DMS53 (cell line): ENCODE measurements around the gene IFT25.
A peak's percentile ranks its signal among the peaks of the same experiment; 100 is the strongest.

Experiments used
- DNase-seq: peaks from one replicate; lab custom pipeline; 2025; lab: John Stamatoyannopoulos, UW

IFT25 gene

DNA sequence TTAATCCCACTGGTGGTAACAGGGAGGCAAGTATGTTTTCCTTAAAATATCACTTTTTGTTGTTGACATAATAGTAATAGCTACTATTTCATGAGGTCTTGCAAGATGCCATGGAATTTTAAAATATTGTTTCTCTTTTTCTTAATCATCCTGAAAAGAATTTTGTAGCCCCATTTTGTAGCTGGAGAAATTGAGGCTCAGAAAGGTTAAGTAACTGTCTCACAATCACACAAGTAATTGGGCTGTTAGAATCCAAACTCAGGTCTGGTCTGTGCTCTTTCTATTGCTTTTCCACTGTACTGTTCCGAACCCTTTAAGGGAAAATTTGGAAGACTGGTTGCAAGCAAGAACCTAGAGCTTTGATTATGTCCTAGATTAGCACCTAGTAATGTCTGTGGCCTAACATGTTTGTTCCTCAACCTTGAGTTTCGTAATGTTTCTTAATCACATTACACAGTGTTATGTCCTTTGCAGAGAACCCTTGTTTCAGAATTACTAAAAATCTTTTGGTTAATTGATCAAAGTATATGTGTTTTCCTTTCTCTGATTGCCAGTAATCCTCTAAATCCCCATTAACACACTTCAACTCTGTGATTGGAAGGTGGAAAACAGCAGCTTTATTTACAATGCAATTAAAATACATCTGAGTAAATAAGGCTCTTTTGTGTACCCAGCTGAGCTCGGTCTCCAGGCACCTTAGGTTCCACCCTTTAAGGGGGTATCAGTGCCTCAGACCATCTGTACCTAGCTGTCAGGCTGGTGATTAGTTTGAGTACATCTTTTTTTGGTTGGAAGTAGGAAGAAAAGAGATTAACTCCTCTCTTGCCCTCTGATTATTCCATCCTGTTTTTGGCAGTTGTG is 11.0 kb upstream of the IFT25 start:
- peak; percentile 97 for DNase-seq

GRCh38 chr1:53954128-53954527 is 8.6 kb upstream of the IFT25 start:
- DNase-seq, result no peak

- no peak for DNase-seq
Measured at GRCh38 chr1:53951697-53952096, 6.2 kb upstream of the IFT25 start.

DNA sequence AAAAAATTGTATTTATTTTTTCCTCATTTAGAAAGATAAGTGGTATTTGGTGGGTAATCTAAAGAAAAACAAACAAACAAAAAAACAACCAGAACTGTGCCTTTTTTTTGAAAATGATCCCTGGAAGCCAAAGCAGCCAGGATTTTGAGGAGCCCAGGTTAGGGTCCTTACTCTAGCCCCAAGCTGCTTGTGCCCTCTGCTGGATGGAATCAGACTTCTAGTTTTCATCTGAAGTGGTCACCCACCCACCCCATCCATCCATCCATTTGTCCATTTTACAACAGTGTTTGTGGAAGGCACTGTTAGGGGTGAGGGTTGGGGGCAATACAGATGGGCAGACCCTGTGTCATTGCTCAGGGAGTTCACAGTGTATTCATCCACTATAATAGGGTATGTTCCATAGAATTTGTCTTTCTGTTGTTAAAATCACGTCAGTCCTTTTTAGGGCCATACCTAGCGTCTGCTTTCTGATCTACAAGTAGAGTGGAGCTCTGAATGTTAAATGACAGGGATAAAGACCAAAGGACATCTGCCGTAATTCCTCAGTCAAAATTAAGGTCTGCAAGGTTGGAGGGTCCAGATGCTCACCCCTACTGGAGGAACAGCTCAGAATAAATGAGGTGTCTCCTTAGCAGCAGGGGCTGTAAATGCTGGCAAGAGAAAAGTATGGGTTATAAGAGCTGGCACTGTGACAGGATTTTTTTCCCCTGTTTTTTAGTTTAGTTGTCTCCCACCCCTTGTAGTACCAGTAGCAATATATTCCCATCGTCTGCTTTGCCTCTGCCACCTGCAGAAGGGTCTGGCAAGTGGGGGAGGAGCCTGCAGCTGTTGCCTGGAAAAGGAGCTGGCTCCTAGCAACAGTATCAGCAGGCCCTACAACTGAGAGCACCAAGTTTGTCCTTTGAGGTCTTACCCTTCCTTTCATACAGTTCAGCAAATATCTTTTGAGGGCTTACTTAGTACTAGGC is 3.8 kb upstream of the IFT25 start:
- DNase-seq, result peak; percentile 68

DNA sequence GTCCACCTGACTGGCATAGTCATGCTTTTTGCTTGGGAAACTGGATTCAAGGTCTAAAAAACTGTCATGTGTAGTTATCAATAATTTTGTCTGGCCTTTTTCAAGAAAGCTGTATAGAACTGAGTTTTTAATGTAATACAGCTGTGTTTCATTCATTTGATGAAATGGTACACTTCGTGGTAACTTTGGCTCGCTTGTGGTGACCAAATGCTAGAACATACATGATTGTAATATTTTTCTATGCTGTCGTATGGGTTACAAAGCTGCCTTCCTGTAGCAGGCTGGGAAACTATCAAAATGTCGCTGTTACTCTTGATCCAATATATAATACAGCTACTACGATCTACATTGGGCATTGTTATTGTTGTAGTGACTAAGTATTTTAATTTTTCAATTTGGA is 2.8 kb upstream of the IFT25 start:
- DNase-seq, result no peak

- no peak for DNase-seq
Measured at GRCh38 chr1:53947172-53947907, 1.8 kb upstream of the IFT25 start.

- DNase-seq, result peak; percentile 95
Measured at GRCh38 chr1:53946252-53947171, 1.0 kb upstream of the IFT25 start, which contains the start of gene LRRC42. Gene LRRC42 (plus strand): TSS chr1:53946350. CDS start chr1:53952000, 5,650 bp downstream.

- no peak for DNase-seq
Measured at GRCh38 chr1:53945183-53945432, 391 bp downstream of the IFT25 start.

GRCh38 chr1:53944469-53945182 is 873 bp downstream of the IFT25 start:
- peak; percentile 68 for DNase-seq

DNA sequence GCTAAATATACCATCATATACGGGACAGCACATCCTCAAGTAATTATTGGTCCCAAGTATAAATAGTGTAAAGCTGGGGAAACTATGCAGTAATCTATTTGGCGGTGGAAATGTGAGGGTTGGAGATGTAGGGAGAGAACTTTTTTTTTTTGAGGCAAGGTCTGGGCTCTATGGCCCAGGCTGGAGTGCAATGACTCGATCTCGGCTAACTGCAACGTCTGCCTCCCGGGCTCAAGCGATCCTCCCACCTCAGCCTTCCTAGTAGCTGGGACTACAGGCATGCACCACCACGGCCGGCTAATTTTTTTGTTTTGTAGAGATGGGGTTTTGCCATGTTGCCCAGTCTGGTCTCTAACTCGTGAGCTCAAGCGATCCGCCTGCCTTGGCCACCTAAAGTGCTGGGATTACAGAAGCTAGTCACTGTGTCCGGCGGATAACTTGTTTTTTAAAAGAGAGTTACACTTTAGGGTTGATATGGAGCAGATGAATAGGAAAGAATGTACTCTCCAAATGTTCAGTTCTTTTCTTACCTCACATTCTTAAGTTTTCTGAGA is 1.9 kb downstream of the IFT25 start:
- DNase-seq, result no peak

- no peak for DNase-seq
Measured at GRCh38 chr1:53943090-53943489, 2.4 kb downstream of the IFT25 start.

DNA sequence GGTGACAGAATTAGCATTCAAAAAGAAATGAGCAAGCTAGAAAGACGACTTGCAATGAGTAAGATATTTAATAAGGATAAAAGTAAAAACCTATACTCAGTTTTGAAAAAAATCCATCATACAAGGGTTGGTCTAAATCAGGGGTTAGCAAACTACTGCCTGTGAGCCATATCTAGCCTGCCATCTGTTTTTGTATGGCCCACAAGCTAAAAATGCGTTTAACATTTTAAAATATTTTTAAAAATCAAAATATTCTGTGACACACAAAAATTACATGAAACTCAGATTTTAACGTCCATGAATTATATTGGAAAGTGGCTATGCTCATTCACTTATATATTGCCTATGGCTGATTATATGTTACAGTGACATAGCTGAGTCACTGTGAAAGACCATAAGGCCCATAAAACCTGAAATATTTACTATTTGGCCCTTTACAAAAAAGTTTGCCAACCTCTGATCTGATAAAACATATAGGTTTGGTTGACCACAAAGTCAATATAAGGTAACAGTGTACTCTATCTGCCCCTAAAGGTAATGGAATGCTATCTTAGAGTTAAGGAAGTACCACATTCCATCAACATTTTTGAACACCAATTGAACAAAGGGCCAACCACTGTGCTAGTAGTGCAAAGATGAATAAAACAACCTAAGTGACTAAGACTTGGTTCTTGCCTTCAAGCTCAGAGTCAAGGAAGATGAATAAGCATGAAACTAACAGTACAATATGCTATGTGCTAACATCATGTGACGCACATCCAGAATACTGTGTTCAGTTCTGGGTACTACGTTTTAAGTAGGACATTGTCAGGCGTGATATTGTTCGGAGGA is 3.2 kb downstream of the IFT25 start:
- no peak for DNase-seq

DNA sequence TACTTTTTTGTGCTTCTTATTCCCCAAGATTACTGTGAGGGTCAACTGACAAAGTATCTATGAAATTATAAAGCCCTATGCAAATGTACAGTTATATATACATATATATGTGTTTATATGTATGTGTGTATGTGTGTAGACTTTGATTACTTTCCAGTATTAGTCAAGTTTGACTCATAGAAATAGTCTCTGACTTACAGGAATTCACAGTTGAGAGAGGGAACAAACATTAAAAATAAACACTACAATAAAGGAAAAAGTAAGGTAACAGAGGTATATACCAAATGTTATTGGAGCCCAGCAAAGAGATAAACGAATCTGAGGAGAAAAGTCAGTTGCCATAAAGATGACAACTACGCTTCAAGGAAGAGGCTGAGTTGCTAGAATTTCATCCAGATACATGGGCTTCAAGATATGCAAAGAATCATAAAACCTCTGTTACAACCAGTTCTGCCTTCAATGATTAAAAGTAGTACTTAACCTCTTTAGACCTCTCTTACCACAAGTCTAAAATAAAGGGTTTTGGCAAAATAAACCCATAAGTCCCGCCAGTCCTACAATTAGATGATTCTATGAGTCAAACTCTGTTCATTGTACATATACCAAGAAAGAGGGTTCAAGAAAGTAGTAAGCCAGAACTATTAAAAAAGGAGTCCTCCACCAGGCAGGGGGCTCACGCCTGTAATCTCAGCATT is 7.2 kb downstream of the IFT25 start:
- no peak for DNase-seq

DNA sequence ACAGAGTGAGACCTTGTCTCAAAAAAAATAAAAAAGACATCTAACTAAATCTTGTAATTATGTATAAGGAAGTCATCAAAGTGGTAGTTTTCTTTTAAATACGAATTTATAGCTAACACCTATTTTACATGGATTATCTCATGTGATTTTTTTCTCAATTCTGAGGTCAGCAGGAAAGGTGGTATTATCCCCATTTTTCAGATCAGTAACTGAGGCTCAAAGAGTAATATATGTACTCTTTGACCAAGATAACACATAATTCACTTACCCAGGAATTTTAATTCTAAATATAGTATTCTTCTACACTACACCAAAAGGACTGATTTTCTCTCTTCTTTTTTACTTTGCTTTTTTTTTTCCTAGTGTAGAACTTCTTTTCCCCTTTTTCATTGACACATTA is 9.1 kb downstream of the IFT25 start:
- no peak for DNase-seq

- peak; percentile 22 for DNase-seq
Measured at GRCh38 chr1:53934170-53934765, 11.2 kb downstream of the IFT25 start.

DNA sequence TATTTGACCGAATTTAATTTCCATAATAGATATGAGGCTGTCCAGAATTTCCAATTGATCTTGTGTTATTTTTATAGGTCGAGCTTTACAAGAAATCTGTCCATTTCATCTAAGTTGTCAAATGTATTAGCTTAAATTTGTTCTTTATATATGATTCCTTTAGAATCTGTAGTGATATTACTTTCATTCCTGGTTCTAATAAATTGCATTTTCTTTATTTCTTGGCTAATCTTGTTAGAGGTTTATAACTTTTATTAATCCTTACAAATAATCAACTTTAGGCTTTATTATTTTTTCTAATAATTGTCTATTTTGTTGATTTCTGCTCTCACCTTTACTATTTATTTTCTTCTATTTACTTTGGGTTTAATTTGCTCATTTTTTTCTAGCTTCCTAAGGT is 14.0 kb downstream of the IFT25 start:
- DNase-seq, result no peak

- no peak for DNase-seq
Measured at GRCh38 chr1:53930932-53931331, 14.6 kb downstream of the IFT25 start.

GRCh38 chr1:53929246-53929960 is 16.1 kb downstream of the IFT25 start:
- no peak for DNase-seq
